GM12801 (cell line): ENCODE measurements around the gene AGBL4.

Experiments
- TF ChIP-seq, protein P1 (sequence below): IDR thresholded peaks from one replicate; pipeline ENCODE4 v1.5.1; 2011; ENCODE audit warnings: control low read depth; ENCODE audit not compliant: insufficient read length; ENCODE audit errors: extremely low read depth

AGBL4 gene

DNA sequence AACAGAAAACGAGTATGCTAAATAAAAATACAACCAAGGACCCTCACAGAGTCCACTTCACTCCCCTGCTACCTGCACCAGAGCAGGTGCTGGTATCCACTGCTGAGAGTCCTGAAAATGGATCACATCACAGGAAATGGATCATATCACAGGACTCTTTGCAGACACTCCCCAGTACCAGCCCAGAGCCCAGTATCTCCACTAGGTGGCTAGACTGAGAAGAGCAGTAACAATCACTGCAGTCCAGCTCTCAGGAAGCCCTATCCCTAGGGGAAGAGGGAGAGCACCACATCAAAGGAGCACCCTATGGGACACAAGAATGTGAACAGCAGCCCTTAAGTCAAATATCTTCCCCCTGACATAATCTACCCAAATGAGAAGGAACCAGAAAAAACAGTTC lies 28.0 kb downstream of the AGBL4 start:
- TF ChIP-seq, protein P1, sequence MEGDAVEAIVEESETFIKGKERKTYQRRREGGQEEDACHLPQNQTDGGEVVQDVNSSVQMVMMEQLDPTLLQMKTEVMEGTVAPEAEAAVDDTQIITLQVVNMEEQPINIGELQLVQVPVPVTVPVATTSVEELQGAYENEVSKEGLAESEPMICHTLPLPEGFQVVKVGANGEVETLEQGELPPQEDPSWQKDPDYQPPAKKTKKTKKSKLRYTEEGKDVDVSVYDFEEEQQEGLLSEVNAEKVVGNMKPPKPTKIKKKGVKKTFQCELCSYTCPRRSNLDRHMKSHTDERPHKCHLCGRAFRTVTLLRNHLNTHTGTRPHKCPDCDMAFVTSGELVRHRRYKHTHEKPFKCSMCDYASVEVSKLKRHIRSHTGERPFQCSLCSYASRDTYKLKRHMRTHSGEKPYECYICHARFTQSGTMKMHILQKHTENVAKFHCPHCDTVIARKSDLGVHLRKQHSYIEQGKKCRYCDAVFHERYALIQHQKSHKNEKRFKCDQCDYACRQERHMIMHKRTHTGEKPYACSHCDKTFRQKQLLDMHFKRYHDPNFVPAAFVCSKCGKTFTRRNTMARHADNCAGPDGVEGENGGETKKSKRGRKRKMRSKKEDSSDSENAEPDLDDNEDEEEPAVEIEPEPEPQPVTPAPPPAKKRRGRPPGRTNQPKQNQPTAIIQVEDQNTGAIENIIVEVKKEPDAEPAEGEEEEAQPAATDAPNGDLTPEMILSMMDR: no peak

DNA sequence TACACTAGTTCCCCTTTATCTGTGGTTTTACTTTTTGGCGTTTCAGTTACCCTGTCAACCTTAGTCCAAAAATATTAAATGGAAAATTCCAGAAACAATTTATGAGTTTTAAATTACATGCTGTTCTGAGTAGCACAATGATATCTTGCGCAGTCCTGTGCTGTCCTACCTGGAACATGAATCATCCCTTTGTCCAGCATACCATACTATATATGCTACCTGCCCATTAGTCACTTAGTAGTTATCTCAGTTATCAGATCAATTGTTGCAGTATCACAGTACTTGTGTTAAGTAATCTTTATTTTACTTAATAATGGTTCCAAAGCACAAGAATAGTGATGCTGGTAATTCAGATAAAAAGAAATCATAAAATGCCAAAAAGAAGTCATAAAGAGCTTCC lies 52.7 kb downstream of the AGBL4 start:
- TF ChIP-seq, protein P1: no peak

DNA sequence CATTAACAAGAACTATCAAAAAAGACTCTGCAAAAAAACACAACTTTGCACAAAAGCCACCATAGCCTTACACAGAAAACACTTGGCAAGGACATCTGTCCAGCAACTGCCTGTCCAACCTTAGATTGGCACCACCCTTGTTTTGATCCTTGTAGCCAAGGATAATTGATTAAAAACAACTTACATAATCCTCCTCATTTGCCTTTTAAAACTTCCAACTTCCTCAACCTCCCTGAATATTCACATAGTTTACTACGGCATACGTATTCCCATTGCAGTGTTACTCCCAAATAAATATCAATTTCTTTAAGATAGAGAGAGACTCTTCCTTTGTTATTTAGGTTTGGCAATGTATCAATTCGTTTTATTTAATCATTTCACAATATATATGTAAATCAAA lies 72.4 kb downstream of the AGBL4 start:
- TF ChIP-seq, protein P1: no peak

DNA sequence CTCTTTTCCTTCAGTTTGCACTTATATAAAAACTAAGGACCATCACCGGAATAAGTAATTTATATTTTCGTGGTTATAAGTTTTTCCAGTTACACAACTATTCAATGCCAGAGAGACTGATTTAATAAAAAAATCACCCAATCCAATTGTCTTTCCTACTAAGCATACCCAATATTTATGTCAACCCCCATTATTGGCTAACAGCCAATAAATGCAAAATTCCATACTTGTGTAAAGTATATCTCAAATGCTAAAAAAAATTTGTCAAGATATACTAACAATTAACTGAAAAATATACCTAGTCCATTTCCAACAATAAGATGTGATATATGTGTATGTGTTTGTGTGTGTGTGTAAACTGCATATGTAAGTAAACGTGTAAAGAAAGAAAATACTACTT lies 117.4 kb downstream of the AGBL4 start:
- TF ChIP-seq, protein P1: no peak

DNA sequence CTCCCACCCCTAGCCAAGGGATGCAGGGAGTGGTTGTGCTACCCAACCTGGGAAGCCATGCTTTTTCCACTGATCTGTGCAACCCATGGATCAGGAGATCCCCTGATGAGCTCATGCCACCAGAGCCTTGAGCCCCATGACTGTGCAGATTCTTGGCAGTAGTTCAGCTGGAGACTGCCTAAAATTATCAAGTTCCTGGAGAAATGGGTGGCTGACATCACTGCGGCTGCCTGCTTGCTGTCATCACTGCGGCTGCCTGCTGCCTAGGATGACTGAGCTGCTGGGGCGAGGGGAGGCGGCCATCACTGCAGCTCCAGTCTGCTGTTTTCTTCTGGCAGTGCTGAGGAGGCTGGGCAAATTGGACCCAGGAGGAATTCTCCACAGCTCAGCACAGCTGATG lies 159.2 kb downstream of the AGBL4 start:
- TF ChIP-seq, protein P1: no peak

DNA sequence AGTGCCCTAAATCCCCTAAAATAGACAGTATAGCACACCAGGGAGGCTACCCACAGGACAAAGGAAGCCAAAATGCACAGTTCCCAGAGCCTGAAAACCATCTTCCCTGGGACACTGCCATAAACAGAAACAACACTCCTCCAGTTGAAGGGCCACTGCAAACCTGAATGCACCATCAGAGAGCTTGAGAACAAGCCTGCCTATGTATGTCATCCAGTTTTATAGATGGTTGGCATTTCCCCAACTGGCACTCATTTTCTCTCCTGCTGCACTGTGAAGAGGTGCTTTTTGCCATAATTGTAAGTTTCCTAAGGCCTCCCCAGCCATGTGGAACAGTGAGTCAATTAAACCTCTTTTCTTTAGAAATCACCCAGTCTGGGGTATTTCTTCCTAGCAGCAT lies 169.0 kb downstream of the AGBL4 start:
- TF ChIP-seq, protein P1: no peak

DNA sequence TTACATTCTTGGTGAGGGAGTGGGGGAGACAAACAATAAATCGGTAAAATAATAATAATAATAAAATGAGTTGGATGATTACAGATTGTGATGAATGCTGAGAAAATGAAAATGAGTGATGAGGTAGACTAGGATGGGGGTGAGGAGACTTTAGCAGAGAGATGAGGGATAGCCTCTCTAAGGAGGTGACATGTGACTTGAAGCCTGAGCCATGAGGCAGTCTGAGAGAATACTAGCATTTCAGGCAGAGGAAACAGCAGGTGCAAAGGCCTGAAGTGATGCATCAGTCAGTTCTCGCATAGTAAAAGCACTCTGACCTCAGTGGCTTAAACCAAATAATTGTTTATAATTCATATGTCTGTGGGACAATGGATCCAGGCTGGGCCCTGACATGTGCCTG lies 181.2 kb downstream of the AGBL4 start:
- TF ChIP-seq, protein P1: no peak

DNA sequence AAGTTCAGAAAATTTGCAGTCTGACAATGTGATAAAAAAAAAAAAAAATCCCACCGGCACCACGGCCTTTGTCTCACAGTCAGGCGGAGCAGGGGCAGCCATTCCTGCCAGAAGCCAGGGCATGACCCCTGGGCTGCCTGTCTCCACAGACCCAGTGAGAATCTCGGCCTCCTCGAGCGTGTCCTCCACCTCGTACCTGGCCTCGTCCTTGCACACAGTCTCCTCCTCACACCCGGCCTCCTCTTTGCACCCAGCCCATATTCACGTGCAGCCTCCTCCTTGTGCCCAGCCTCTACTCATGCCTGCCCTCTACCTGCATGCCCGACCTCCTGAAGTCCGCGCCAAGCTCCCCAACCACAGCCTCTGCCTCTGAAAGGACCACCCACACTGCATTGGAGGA lies 182.0 kb downstream of the AGBL4 start:
- TF ChIP-seq, protein P1: no peak
